Measurements from ENCODE around the gene PLXNC1.
A peak's percentile ranks its signal among the peaks of the same experiment; 100 is the strongest.
"Not testable (repeated sequence)": the region's sequence is repeated elsewhere in the genome, so short reads cannot be mapped to it uniquely, and the experiment has no call there.

The PLXNC1 gene

DNA sequence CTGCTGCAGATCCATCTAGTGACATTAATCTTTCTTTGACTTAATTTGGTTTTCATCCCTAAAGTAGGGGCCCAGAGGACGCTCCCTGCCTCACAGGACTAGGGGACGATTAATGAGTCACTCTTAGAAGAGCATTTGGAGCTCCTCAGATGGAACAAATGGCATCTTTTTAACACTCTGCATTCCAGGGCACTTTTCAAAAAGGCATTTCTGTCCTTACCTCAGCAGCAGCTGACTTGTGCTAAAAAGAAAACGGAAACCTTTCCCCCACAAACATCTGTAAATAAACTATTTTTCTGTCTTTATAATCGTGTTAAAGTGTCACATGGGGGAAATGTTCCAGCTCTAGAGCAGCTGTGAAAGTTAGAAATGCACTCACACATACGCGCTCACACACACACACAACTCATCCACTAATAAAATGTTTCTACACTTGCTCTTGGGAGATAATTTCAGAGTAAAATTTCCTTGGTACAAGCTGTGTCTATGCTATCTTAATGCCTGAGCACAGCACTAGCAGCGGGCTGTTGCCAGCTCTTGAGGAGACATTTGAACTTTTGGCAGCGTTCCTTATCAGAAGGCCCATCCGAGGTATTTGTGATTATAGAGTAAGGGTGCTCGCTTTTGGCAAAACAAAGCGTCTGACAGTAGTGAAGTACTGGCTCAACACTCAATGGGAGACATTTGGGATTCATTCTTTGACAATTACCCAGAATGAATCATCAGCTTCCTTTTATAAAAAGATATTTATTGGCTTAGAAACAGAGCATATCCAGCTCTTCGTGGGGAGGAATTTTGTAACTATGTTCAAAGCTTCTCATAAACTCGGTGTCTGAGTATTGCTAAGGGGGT, 141.3 kb downstream of the PLXNC1 start:
- no peak for DNase-seq (ENCODE audit: low read depth in 2 of 2)

- DNase-seq (ENCODE audit: low read depth in 2 of 2): no peak
These were observed 142.0 kb downstream of the PLXNC1 start for GRCh38 chr12:94290353-94290752.

GRCh38 chr12:94297096-94297699, 148.8 kb downstream of the PLXNC1 start:
- DNase-seq (ENCODE audit: low read depth in 2 of 2): no peak

DNA sequence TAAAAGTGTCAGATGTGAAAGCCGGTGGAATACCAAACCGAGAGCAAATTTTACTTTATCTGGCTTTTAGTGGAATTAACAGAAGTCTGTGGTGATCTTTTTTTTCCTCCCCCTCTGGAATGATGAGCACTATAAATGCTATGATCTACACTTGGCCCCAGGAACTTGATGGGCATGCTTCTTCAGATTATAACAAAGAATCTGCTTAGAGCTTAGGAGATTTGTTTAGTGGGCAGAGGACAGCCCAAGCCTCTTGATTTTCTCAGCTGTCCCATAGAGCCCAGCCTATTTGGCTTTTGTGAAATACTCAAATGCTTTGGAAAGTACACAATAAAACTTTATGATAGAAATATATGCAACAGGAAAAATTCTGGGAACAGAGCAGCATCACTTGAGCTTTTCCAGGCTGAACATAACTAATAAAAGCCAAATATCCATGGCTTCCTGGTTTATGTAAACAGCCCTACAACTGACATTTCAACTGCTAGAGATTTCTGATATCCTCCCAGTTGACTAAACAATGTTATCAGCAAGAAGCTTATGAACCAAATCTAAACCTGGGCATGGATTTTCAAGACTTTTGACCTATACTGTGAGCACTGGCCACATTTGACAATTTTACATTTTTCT, 149.6 kb downstream of the PLXNC1 start:
- no peak for DNase-seq (ENCODE audit: low read depth in 2 of 2)

DNA sequence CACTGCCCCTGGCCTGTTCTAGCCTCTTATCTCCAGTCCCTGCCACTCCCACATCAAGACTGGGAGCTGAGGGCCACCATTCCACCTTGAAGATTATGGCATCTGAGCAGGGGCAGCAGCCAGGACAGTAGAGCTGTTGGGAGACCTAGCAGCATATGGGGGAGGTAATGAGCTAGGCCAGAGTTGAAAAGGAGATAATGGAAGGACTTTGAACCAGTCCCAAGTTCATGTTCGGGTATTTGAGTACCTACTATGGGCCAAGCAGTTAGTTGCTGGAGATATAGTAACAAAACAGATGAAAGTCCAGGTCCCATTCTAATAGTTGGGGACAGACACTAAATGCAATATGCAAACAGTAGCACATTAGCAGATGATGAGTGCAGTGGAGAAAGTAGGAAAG, 151.5 kb downstream of the PLXNC1 start:
- DNase-seq (ENCODE audit: low read depth in 2 of 2): no peak

- DNase-seq (ENCODE audit: low read depth in 2 of 2): no peak
These were observed 155.6 kb downstream of the PLXNC1 start for GRCh38 chr12:94304012-94304411.

DNA sequence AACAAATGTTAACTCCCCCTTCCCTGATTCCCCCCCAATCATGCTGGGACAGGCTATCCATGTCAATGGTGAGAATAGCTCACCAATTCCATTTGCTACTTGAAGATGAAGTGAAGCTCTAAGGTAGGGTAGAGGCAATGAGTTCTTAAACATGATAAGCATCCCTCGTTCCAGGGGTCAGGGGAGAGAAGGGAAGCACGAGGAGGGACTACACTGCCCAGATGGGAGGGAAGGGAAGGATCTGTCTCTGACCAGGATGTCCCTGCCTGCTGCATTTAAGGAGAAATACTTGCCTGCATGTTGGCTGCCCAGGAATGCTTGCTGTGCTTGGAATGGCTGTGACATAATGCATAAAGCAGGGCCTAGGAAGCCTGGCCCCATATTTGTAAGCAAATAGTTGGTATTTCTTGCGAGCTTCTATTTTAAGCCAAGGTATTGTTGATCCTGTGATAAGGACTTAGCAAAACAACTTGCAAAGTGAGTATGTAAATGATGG, 156.2 kb downstream of the PLXNC1 start:
- DNase-seq (ENCODE audit: low read depth in 2 of 2): no peak

DNA sequence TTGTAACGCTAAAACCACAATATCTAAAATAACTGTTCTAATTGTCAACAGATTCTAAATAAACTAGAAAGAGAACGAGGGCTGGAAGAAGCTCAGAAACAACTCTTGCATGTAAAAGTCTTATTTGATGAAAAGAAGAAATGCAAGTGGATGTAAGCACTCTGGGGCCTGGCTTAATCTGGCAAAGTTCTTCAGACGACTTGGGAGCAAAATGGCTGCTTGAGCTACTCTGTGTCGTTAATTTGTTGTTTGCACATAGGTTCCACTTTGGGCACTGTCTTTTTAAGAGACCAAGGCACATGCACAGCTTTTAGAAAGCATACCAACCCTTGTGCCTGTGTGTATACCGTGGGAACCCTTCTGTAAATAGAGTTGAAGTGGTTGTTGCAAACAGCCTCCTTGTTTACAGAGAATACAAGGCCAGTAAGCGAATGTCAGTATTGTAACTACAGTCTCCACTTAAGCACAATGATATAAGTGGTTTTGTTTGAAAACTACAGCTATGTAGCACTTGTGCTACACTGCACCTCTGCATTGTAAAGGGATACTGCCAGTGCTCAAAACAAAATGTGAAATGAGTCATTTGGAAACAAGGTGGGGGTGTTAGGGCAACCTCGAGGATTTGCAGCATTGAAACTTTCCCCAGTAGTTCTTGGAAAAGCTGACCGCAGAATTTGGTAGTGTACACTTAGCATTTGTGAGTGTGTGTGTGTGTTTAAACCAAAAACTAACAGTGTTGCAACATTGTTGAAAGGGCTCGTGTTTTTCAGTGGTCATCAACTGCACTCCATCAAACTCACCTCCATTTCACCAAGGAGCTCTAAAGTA, 157.0 kb downstream of the PLXNC1 start:
- peak in 1 of 2 donors; percentile 29 for DNase-seq (ENCODE audit: low read depth in 2 of 2)

GRCh38 chr12:94308612-94309011, 160.2 kb downstream of the PLXNC1 start:
- DNase-seq (ENCODE audit: low read depth in 2 of 2): no peak

- no peak for DNase-seq (ENCODE audit: low read depth in 2 of 2)
These were observed 161.0 kb downstream of the PLXNC1 start for GRCh38 chr12:94309373-94309772.

- no peak for DNase-seq (ENCODE audit: low read depth in 2 of 2)
These were observed 164.0 kb downstream of the PLXNC1 start for GRCh38 chr12:94312378-94312777.

- not testable (repeated sequence) for DNase-seq (ENCODE audit: low read depth in 2 of 2)
These were observed 168.2 kb downstream of the PLXNC1 start for GRCh38 chr12:94316600-94316999.

- DNase-seq (ENCODE audit: low read depth in 2 of 2): no peak
These were observed 169.8 kb downstream of the PLXNC1 start for GRCh38 chr12:94318181-94318580.

DNA sequence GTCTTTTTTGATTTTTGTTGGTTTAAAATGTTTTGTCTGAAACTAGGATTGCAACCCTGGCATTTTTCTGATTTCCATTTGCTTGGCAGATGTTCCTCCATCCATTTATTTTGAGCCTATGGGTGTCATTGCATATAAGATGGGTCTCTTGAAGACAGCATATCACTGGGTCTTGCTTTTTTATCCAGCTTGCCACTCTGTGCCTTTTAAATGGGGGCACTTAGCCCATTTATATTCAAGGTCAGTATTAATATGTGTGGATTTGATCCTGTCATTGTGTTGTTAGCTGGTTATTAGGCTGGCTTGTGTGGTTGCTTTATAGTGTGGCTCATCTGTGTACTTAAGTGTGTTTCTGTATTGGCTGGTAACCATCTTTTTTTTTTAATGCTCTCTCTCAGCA, 171.7 kb downstream of the PLXNC1 start:
- no peak for DNase-seq (ENCODE audit: low read depth in 2 of 2)

DNA sequence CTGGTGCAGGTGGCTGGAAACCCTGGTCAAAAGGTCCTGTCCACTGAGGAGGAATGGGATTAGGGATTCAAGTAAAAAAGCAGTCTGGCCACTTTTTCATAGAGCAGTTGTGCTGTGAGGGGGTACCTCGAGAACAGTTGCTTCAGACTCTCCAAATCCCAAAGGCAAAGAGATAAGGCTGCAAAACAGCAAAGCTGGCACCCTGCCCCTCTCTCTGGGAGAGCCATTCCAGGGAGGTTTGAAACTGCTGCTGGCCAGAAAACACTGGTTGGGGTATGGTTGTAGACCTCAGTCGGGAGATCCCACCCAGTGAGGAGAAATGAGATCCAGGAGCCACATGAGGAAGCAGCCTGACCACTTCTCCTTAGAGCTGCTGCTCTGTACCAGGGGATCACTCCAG, 174.0 kb downstream of the PLXNC1 start:
- DNase-seq (ENCODE audit: low read depth in 2 of 2): no peak

DNA sequence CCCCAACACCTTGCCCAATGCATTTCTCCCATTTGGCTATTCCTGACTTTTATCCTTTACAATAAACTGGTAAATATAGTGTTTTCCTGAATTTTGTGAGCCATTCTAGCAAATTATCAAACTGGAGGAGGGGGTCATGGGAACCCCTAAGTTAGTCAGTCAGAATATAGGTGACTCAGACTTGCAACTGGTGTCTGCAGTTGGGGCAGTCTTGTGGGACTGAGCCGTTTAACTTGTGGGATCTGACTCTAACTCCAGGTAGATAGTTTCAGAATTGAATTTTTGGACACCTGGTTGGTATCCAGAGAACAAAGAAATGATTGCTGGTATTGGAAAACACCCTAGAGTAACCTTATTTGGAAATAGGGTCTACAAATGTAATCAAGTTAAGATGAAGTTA, 177.9 kb downstream of the PLXNC1 start:
- no peak for DNase-seq (ENCODE audit: low read depth in 2 of 2)

DNA sequence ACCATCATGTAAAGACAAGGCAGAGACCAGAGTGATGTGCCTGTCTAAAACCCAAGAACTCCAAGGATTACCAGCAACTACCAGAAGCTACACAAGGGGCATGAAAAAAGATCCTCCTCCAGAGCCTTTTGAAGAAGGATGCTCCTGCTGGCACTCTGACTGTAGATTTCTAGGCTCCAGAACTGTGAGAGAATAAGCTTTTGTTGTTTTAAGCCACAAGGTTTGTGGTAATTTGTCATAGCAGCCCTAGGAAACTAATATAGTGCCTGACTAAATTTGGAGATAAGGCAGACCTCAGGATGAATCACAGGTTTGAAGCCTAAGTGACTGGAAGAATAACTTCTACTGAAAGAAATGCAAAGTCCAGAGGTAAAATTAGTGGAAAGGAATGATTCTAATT, 178.3 kb downstream of the PLXNC1 start:
- no peak for DNase-seq (ENCODE audit: low read depth in 2 of 2)

- DNase-seq (ENCODE audit: low read depth in 2 of 2): no peak
These were observed 179.4 kb downstream of the PLXNC1 start for GRCh38 chr12:94327809-94328208.

- no peak for DNase-seq (ENCODE audit: low read depth in 2 of 2)
These were observed 181.0 kb downstream of the PLXNC1 start for GRCh38 chr12:94329366-94329765.

GRCh38 chr12:94333396-94333795, 185.0 kb downstream of the PLXNC1 start:
- no peak for DNase-seq (ENCODE audit: low read depth in 2 of 2)

GRCh38 chr12:94336211-94336925, 188.0 kb downstream of the PLXNC1 start:
- no peak for DNase-seq (ENCODE audit: low read depth in 2 of 2)

Measured in activated CD4-positive, alpha-beta T cell treated with anti-CD3 and anti-CD28 coated beads for 24 hours (primary cell).